ENCODE measurements around the gene TAF4B. TPM values are rescaled to one million over a fixed set of nuclear protein-coding genes. Genes with fewer than 3 reads are reported as not detected.

TAF4B gene
- total RNA-seq, 1 experiment from 2014 or later = 15.2 TPM

- Mint-ChIP-seq H3K9me3 (no peaks in the 10 kb centered on the region), H3K27ac (no peak overlapping the region), H3K27me3 (ENCODE audit: low read depth) (no peaks in the 10 kb centered on the region), H3K4me3 (no peak overlapping the region), H3K36me3 (no peaks in the 10 kb centered on the region), H3K4me1 (peaks cover 18% of the 10 kb centered on the region)
- TF ChIP-seq ZSCAN18 (CRISPR knock-in tag; IDR thresholded peaks at IDR 0.05) (no peak), IRF1 (CRISPR knock-in tag; IDR thresholded peaks at IDR 0.05) (no peak), SOX15 (CRISPR knock-in tag; IDR thresholded peaks at IDR 0.05) (no peak), E2F1 (CRISPR knock-in tag; IDR thresholded peaks at IDR 0.05) (no peak), ZNF396 (CRISPR knock-in tag; IDR thresholded peaks at IDR 0.05; ENCODE audit: borderline replicate concordance) (no peak), ZNF671 (CRISPR knock-in tag; IDR thresholded peaks at IDR 0.05) (no peak), STAT6 (CRISPR knock-in tag; conservative IDR thresholded peaks at IDR 0.05; ENCODE audit: low read depth) (no peak), SP1 (CRISPR knock-in tag; conservative IDR thresholded peaks at IDR 0.05) (no peak), HMGA2 (CRISPR knock-in tag; IDR thresholded peaks at IDR 0.05) (no peak), MXD4 (CRISPR knock-in tag; IDR thresholded peaks at IDR 0.05; ENCODE audit: borderline replicate concordance) (no peak), HMGXB4 (CRISPR knock-in tag; IDR thresholded peaks at IDR 0.05) (no peak), IRF2 (CRISPR knock-in tag; IDR thresholded peaks at IDR 0.05; ENCODE audit: borderline replicate concordance, low read depth) (no peak), TEAD1 (CRISPR knock-in tag; IDR thresholded peaks at IDR 0.05) (no peak)
- ChIA-PET POLR2A (no interaction called here), CTCF (interaction anchor here (1.2 to 1.3 kb wide), 2 partner anchors 38 to 46 kb away, joined by 3 to 5 read pairs; no protein-coding TSS in a partner anchor)
- no peak for ATAC-seq
- DNase-seq (ENCODE audit: low spot score) = no peak
These were observed 195.7 kb downstream of the TAF4B start for GRCh38 chr18:26421931-26422330.

- Mint-ChIP-seq H3K36me3 (no peaks in the 10 kb centered on the region), H3K4me1 (peaks cover 12% of the 10 kb centered on the region; the same call in 1 of the 2 replicates), H3K27me3 (ENCODE audit: low read depth) (no peaks in the 10 kb centered on the region), H3K27ac (no peak overlapping the region; the same call in 1 of the 2 replicates), H3K4me3 (no peak overlapping the region), H3K9me3 (no peaks in the 10 kb centered on the region)
- ATAC-seq (no peak), DNase-seq (ENCODE audit: low spot score) (no peak)
- TF ChIP-seq OVOL2 (CRISPR knock-in tag; IDR thresholded peaks at IDR 0.05; ENCODE audit: borderline replicate concordance) (no peak), JAZF1 (CRISPR knock-in tag; IDR thresholded peaks at IDR 0.05) (no peak), PRRX2 (CRISPR knock-in tag; IDR thresholded peaks at IDR 0.05) (no peak), GTF2I (CRISPR knock-in tag; conservative IDR thresholded peaks at IDR 0.05) (no peak), ZNF263 (CRISPR knock-in tag; IDR thresholded peaks at IDR 0.05; ENCODE audit: low read depth) (no peak), FOXJ3 (CRISPR knock-in tag; IDR thresholded peaks at IDR 0.05; ENCODE audit: borderline replicate concordance) (no peak), NR2C2 (CRISPR knock-in tag; IDR thresholded peaks at IDR 0.05) (no peak), ZNF416 (CRISPR knock-in tag; IDR thresholded peaks at IDR 0.05) (no peak), RORB (CRISPR knock-in tag; IDR thresholded peaks at IDR 0.05) (no peak), CBFB (CRISPR knock-in tag; IDR thresholded peaks at IDR 0.05; ENCODE audit: low read depth) (no peak), CREB1 (CRISPR knock-in tag; IDR thresholded peaks at IDR 0.05) (no peak), HMGXB4 (CRISPR knock-in tag; IDR thresholded peaks at IDR 0.05) (no peak), ZNF671 (CRISPR knock-in tag; IDR thresholded peaks at IDR 0.05) (no peak), TCF7 (CRISPR knock-in tag; IDR thresholded peaks at IDR 0.05; ENCODE audit: low read depth) (no peak), IRF1 (CRISPR knock-in tag; IDR thresholded peaks at IDR 0.05) (no peak)
- POLR2A ChIA-PET = no interaction called here
- CTCF ChIA-PET = interaction anchor here (0.8 to 1.3 kb wide), 3 partner anchors 39 to 46 kb away, joined by 3 to 5 read pairs (median 3); no protein-coding TSS in a partner anchor
These were observed 196.4 kb downstream of the TAF4B start for GRCh38 chr18:26422472-26423162.

Measured in WTC11 (cell line).